GM10266 (cell line): ENCODE data around the gene COL4A2.
A peak's percentile ranks its signal among the peaks of the same experiment; 100 is the strongest.

Experiments used
- DNase-seq: peaks from one replicate; pipeline ENCODE4 v3.0.0; 2012; ENCODE audit errors: extremely low spot score
- TF ChIP-seq, protein P1 (sequence below): IDR thresholded peaks from 2 replicates; pipeline ENCODE4 v1.5.1; 2012; ENCODE audit warnings: mild to moderate bottlenecking, low read depth; ENCODE audit not compliant: control insufficient read depth, insufficient read depth; ENCODE audit errors: missing control alignments

The COL4A2 gene

DNA sequence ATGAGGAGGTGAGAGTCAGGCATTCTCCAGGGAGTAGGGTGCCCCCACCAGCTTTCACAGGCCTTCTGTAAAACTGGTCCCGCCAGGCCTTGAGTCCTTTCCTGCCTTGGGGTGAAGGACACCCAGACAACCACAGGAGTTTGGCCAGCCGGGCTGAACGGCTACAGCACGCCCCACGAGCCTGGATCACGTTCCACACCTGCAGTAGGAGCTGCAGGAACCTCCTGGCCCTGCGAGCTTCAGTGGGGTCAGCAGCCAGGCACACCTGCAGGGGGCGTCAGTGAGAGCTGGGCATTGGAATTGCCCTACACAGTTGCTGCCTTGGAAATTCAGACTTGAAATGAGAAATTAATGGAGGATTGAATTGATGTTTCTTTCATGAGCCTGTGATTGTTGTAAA lies 45.7 kb downstream of the COL4A2 start:
- TF ChIP-seq, protein P1, sequence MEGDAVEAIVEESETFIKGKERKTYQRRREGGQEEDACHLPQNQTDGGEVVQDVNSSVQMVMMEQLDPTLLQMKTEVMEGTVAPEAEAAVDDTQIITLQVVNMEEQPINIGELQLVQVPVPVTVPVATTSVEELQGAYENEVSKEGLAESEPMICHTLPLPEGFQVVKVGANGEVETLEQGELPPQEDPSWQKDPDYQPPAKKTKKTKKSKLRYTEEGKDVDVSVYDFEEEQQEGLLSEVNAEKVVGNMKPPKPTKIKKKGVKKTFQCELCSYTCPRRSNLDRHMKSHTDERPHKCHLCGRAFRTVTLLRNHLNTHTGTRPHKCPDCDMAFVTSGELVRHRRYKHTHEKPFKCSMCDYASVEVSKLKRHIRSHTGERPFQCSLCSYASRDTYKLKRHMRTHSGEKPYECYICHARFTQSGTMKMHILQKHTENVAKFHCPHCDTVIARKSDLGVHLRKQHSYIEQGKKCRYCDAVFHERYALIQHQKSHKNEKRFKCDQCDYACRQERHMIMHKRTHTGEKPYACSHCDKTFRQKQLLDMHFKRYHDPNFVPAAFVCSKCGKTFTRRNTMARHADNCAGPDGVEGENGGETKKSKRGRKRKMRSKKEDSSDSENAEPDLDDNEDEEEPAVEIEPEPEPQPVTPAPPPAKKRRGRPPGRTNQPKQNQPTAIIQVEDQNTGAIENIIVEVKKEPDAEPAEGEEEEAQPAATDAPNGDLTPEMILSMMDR = peak; percentile 29
- DNase-seq = no peak

DNA sequence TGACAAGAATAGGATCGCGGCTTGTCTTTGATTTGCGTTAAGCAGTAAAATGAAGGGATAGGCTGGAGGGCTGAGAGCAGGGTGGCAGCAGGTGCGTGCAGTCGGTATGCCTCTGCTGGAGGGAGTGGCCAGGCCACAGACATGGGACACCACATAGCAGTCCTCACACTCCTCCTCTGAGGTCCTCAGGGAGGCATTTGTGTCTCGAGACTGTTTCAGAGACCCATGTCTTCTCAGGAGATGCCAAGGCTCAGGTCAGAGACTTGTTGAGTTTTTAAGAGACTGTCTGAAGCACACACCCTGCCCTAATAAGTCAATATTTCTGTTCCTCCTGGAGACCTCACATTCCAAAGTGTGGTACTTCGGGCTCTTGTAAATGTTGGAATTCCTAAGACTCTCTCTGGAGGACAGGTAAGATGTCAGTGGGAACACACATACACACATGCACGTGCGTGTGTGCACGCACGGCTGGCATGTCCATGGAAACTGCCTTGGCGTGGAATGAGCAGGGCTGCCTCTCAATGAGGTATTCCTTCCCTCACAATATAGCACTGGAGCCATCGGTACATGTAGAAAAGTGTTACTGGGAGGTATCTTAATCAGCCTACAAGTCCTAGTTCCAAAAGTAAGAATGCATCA lies 46.4 kb downstream of the COL4A2 start:
- TF ChIP-seq, protein P1 = no peak
- DNase-seq = no peak

GRCh38 chr13:110354123-110354627 lies 47.1 kb downstream of the COL4A2 start:
- no peak for DNase-seq
- TF ChIP-seq, protein P1 = no peak

DNA sequence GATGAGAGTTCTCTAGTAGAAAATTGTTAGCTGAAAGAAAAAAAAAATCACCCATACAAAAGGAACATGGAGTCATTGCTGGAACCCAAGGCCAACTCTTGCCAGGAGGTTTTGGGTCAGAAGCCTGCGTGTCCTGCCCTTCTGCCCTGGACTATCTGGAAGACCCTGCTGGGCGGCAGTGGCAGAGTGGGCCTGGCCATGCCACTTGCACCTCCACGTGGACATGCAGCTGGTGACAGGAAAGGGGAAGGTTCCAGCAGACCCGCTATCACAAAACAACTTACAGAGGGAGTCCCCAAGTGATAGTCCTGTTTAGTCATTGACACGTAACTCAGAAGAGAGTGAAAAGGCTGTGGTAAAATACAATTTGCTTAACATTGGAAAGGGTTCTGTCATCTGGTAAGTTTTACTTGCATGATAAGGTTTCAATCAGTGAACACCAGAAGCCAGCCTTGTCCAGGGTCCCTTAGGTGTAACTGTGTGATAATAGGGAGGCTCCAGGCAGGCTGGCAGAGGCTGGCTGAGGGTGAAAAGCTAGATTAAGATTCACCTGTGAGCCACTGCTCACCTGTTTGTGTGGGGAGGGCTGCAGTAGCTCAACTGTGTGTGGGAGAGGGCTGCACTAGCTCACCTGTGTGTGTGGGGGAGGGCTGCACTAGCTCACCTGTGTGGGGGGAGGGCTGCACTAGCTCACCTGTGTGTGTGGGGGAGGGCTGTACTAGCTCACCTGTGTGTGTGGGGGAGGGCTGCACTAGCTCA lies 47.8 kb downstream of the COL4A2 start:
- peak; percentile 22 for DNase-seq
- TF ChIP-seq, protein P1 = no peak

DNA sequence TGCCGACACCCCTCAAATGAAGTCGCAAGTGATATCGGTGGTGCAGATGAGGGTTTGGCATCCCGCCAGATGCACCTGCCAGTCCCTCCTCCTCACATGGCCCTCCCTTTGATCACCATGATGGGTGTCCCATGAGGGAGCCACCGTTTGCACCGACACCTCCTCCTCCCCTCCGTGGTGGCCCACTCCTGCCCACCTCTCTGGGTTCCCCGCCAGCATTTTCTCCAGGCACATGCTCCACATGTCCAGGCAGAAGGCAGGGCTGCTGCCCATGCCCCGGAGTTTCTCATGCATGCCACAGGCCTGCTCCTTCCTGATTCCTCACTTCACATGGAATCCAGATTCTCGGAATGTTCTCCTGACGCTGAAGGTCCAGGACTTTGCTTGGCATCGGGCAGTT lies 49.3 kb downstream of the COL4A2 start:
- TF ChIP-seq, protein P1 = no peak
- DNase-seq = no peak

DNA sequence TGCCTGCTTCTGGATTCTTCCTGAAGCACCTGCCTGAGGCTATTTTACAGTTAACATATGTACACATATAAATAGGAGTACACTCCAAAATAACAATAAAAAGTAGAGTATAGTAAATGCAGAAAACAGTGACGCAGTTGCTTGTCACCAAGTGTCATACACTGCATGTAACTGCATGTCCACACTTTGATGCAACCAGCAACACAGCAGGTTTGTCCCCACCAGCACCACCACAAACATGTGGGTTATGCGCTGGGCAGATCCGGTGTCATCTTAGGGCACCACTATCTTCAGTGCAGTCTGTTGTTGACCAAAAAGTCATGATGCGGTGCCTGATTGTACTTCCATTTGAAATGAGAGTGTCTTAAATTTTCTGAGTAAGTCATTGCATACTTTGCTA lies 51.3 kb downstream of the COL4A2 start:
- TF ChIP-seq, protein P1 = no peak
- DNase-seq = no peak

- TF ChIP-seq, protein P1 = no peak
- no peak for DNase-seq
These were observed 52.8 kb downstream of the COL4A2 start for GRCh38 chr13:110359840-110360301.
